H1 (cell line): ENCODE results near the gene GABRD. TPM values are rescaled to one million over a fixed set of nuclear protein-coding genes. Genes with fewer than 3 reads are reported as not detected.

Experiments
- CTCF ChIA-PET: fragments of 300-600 bp; sonication (Branson Sonifier 250); formaldehyde crosslinking; loops from one replicate; lab custom pipeline; 2021; ENCODE audit not compliant: partially characterized antibody; lab: Charles Lee
- POLR2A ChIA-PET: fragments of 300-600 bp; sonication (Branson Sonifier 250); formaldehyde crosslinking; loops from one replicate; lab custom pipeline; 2021; ENCODE audit warnings: inconsistent platforms; ENCODE audit not compliant: partially characterized antibody; lab: Charles Lee
- DNase-seq, 2 experiments: peaks; one replicate each; pipeline versions ENCODE4 v3.0.0 to v3.0.0-alpha.2; 2010 to 2022; ENCODE audit warnings: low spot score in 2 of 2, low read depth in 1 of 2, mixed read lengths in 1 of 2
- FAIRE-seq: peaks from 2 replicates; lab custom pipeline; 2011; peaks lifted over from hg19 to GRCh38; lab: Jason Lieb, UNC
- H2AFZ ChIP-seq: 2 replicates; pipeline ENCODE4 v1.8.1; 2012; ENCODE audit warnings: low read length, inconsistent platforms
- H2AK5ac ChIP-seq: 2 replicates; pipeline ENCODE4 v1.6.1; 2013; ENCODE audit warnings: low read depth, low read length
- H2BK120ac ChIP-seq: replicated peaks from 2 replicates; pipeline ENCODE3; 2013; ENCODE audit warnings: low read depth, low read length, inconsistent platforms
- H2BK12ac ChIP-seq: 2 replicates; pipeline ENCODE4 v1.6.1; 2013; ENCODE audit warnings: low read depth, low read length
- H2BK15ac ChIP-seq: 2 replicates; pipeline ENCODE4 v1.6.1; 2013; ENCODE audit warnings: low read length
- H2BK20ac ChIP-seq: 2 replicates; pipeline ENCODE4 v1.6.1; 2013; ENCODE audit warnings: low read length
- H2BK5ac ChIP-seq: 2 replicates; pipeline ENCODE4 v1.6.1; 2013; ENCODE audit warnings: low read depth, low read length
- H3K14ac ChIP-seq: 2 replicates; pipeline ENCODE4 v1.6.1; 2013; ENCODE audit warnings: inconsistent platforms; ENCODE audit not compliant: insufficient read length
- H3K18ac ChIP-seq: 2 replicates; pipeline ENCODE4 v1.6.1; 2013; ENCODE audit warnings: low read length; ENCODE audit errors: extremely low read depth
- H3K23ac ChIP-seq: 2 replicates; pipeline ENCODE4 v1.6.1; 2013; ENCODE audit warnings: inconsistent platforms; ENCODE audit not compliant: insufficient read length
- H3K23me2 ChIP-seq: 2 replicates; pipeline ENCODE4 v1.6.1; 2013; ENCODE audit warnings: low read depth, low read length
- H3K27ac ChIP-seq: 2 replicates; pipeline ENCODE4 v1.6.1; 2011; ENCODE audit warnings: low read depth, low read length, inconsistent platforms
- H3K27me3 ChIP-seq, 4 experiments: replicated peaks in 1 of 4; 1 replicate in 1 of 4; 2 replicates in 3 of 4; pipeline versions ENCODE4 v1.6.1 to v1.8.1; 2011 to 2013; ENCODE audit warnings: low read length in 3 of 4, mild to moderate bottlenecking in 3 of 4, inconsistent platforms in 2 of 4, mixed read lengths in 2 of 4, moderate library complexity in 1 of 4; ENCODE audit not compliant: control insufficient read depth in 3 of 4, insufficient read depth in 3 of 4; ENCODE audit errors: extremely low read depth in 1 of 4
- H3K36me3 ChIP-seq, 4 experiments: 2 replicates each; pipeline versions ENCODE4 v1.6.1 to v1.8.1; 2011 to 2013; ENCODE audit warnings: mild to moderate bottlenecking in 4 of 4, low read length in 3 of 4, moderate library complexity in 2 of 4, control low read depth in 1 of 4, inconsistent platforms in 1 of 4; ENCODE audit not compliant: insufficient read depth in 4 of 4, control insufficient read depth in 2 of 4
- H3K4ac ChIP-seq: replicated peaks from 2 replicates; pipeline ENCODE3; 2013; ENCODE audit warnings: low read length, low read depth, mixed read lengths, inconsistent platforms; ENCODE audit not compliant: insufficient read length
- H3K4me1 ChIP-seq, 4 experiments: replicated peaks in 1 of 4; 1 replicate in 1 of 4; 2 replicates in 3 of 4; pipeline versions ENCODE4 v1.6.1 to v1.8.1; 2011 to 2013; ENCODE audit warnings: low read length in 3 of 4, inconsistent platforms in 2 of 4, mixed read lengths in 1 of 4; ENCODE audit not compliant: insufficient read depth in 4 of 4, control insufficient read depth in 3 of 4
- H3K4me2 ChIP-seq, 2 experiments: 2 replicates each; pipeline versions ENCODE4 v1.6.1 to v1.8.1; 2011 to 2013; ENCODE audit warnings: low read depth in 2 of 2, low read length in 2 of 2, control low read depth in 1 of 2, inconsistent platforms in 1 of 2, mild to moderate bottlenecking in 1 of 2; ENCODE audit not compliant: insufficient read depth in 1 of 2
- H3K4me3 ChIP-seq, 4 experiments: fragments of 200-600, 300-600 bp in 1 of 4; sonication (generic), shearing (Covaris generic), sonication (Bioruptor Twin) in 1 of 4; 2 replicates each; pipeline versions ENCODE4 v1.5.1 to v1.8.1; 2011 to 2016; ENCODE audit warnings: low read length in 4 of 4, low read depth in 3 of 4, control low read depth in 2 of 4, inconsistent platforms in 2 of 4, mild to moderate bottlenecking in 2 of 4, mixed read lengths in 1 of 4, moderate library complexity in 1 of 4; ENCODE audit not compliant: insufficient read depth in 2 of 4; ENCODE audit errors: extremely low read depth in 1 of 4
- H3K56ac ChIP-seq: replicated peaks from 2 replicates; pipeline ENCODE3; 2013; ENCODE audit warnings: low read depth, mild to moderate bottlenecking, mixed read lengths, low read length, inconsistent platforms; ENCODE audit not compliant: insufficient read length
- H3K79me1 ChIP-seq: 2 replicates; pipeline ENCODE4 v1.6.1; 2013; ENCODE audit warnings: low read depth, low read length, control low read depth
- H3K79me2 ChIP-seq, 2 experiments: 2 replicates each; pipeline versions ENCODE4 v1.6.1 to v1.8.1; 2012 to 2013; ENCODE audit warnings: low read length in 2 of 2, mild to moderate bottlenecking in 2 of 2, inconsistent platforms in 1 of 2; ENCODE audit not compliant: insufficient read depth in 2 of 2, control insufficient read depth in 1 of 2
- H3K9ac ChIP-seq, 4 experiments: replicated peaks in 1 of 4; 1 replicate in 1 of 4; 2 replicates in 3 of 4; pipeline versions ENCODE4 v1.6.1 to v1.8.1; 2011 to 2013; ENCODE audit warnings: low read depth in 3 of 4, low read length in 3 of 4, control low read depth in 2 of 4, mild to moderate bottlenecking in 2 of 4, moderate library complexity in 2 of 4, inconsistent platforms in 1 of 4; ENCODE audit errors: extremely low read depth in 1 of 4
- H3K9me3 ChIP-seq, 2 experiments: 2 replicates each; pipeline versions ENCODE4 v1.6.1 to v1.8.1; 2012 to 2013; ENCODE audit warnings: mild to moderate bottlenecking in 2 of 2, moderate library complexity in 2 of 2, control low read depth in 1 of 2, inconsistent platforms in 1 of 2, low read depth in 1 of 2, low read length in 1 of 2, mixed read lengths in 1 of 2; ENCODE audit not compliant: insufficient read depth in 2 of 2
- H4K20me1 ChIP-seq, 2 experiments: replicated peaks in 1 of 2; 2 replicates each; pipeline versions ENCODE3 to v1.8.1; 2011 to 2013; ENCODE audit warnings: inconsistent platforms in 2 of 2, low read length in 2 of 2, mild to moderate bottlenecking in 1 of 2; ENCODE audit not compliant: insufficient read depth in 2 of 2, control insufficient read depth in 1 of 2
- H4K5ac ChIP-seq: 2 replicates; pipeline ENCODE4 v1.6.1; 2013; ENCODE audit warnings: low read length, low read depth, mixed read lengths, inconsistent platforms; ENCODE audit not compliant: insufficient read length
- H4K8ac ChIP-seq: 2 replicates; pipeline ENCODE4 v1.8.0; 2013; ENCODE audit warnings: mild to moderate bottlenecking, moderate library complexity, low read length, inconsistent platforms; ENCODE audit not compliant: insufficient read depth; ENCODE audit errors: extremely low read depth
- H4K91ac ChIP-seq: replicated peaks from 2 replicates; pipeline ENCODE3; 2013; ENCODE audit warnings: low read length, mixed read lengths, inconsistent platforms; ENCODE audit not compliant: insufficient read length
- BCL11A ChIP-seq, 2 experiments: IDR thresholded peaks; one replicate each; pipeline ENCODE4 v1.6.1; 2011; ENCODE audit warnings: low read depth in 2 of 2, low read length in 2 of 2, mild to moderate bottlenecking in 2 of 2
- E2F6 ChIP-seq: IDR thresholded peaks from 2 replicates; pipeline ENCODE4 v1.6.1; 2012; ENCODE audit warnings: inconsistent platforms
- EZH2 ChIP-seq: fragments of 200-600 bp; sonication (generic); IDR thresholded peaks from 2 replicates; pipeline ENCODE4 v1.7.1; 2012; ENCODE audit warnings: low read depth, mild to moderate bottlenecking, moderate library complexity, low read length, inconsistent platforms; ENCODE audit not compliant: severe bottlenecking
- GTF2F1 ChIP-seq: IDR thresholded peaks from 2 replicates; pipeline ENCODE4 v1.6.1; 2012; ENCODE audit warnings: low read depth, low read length, improper control_type of control experiment, borderline replicate concordance
- MAX ChIP-seq: IDR thresholded peaks from 2 replicates; pipeline ENCODE4 v1.6.1; 2012; ENCODE audit warnings: inconsistent platforms
- NANOG ChIP-seq: IDR thresholded peaks from 2 replicates; pipeline ENCODE4 v1.6.1; 2011; ENCODE audit warnings: low read length, low read depth, mild to moderate bottlenecking, inconsistent platforms; ENCODE audit not compliant: insufficient read depth, poor library complexity, severe bottlenecking
- RBBP5 ChIP-seq: IDR thresholded peaks from 2 replicates; pipeline ENCODE4 v1.7.1; 2012; ENCODE audit warnings: low read depth, mild to moderate bottlenecking, inconsistent platforms, low read length, moderate library complexity, borderline replicate concordance
- RFX5 ChIP-seq: IDR thresholded peaks from 2 replicates; pipeline ENCODE4 v1.6.1; 2011; ENCODE audit warnings: low read depth, low read length, improper control_type of control experiment, borderline replicate concordance
- RXRA ChIP-seq: IDR thresholded peaks from 2 replicates; pipeline ENCODE4 v1.6.1; 2011; ENCODE audit warnings: low read depth, mild to moderate bottlenecking, low read length, moderate library complexity; ENCODE audit not compliant: insufficient read depth
- SAP30 ChIP-seq: fragments of 300-600 bp; sonication (generic); IDR thresholded peaks from 2 replicates; pipeline ENCODE4 v1.7.1; 2012; ENCODE audit warnings: low read length, moderate library complexity, mild to moderate bottlenecking, inconsistent platforms; ENCODE audit not compliant: insufficient read depth, insufficient replicate concordance
- WGBS, 2 experiments: shearing (Covaris generic) in 1 of 2; methylation state at CpG; one replicate each; pipeline versions ENCODE4 v1.1.6 to v1.1.7; 2013 to 2015; ENCODE audit warnings: low lambda C conversion rate in 2 of 2, mixed read lengths in 2 of 2, inconsistent platforms in 1 of 2, low coverage in 1 of 2, missing lambda C conversion rate in 1 of 2; ENCODE audit not compliant: insufficient replicate concordance in 2 of 2, insufficient coverage in 1 of 2, insufficient read length in 1 of 2; ENCODE audit errors: extremely low coverage in 1 of 2, missing lambda C conversion rate in 1 of 2; 5-methylcytosine and 5-hydroxymethylcytosine counted together
- polyA plus RNA-seq, 7 experiments: library from polyadenylated mRNA; depleted of rRNA in 3 of 7; stranded (reverse) in 5 of 7; unstranded in 2 of 7; fragments of >200 nt in 5 of 7; fragments of 200-250 nt in 2 of 7; gene quantifications; 1 replicate in 5 of 7; 2 replicates in 1 of 7; 4 replicates in 1 of 7; pipeline versions ENCODE4 v1.2.1 to v1.2.3, GENCODE V29; 2011 to 2013; ENCODE audit warnings: missing spikeins in 2 of 7, mixed read lengths in 2 of 7
- total RNA-seq: library from RNA; stranded (reverse); fragmentation: NEBNext Ultra II Directional; extraction: Animal tissue kit (Norgen Biotek cat#: 25700); gene quantifications from 2 replicates; pipeline ENCODE4 v1.2.1, GENCODE V29; 2021

GABRD gene
- total and polyA plus RNA-seq, 2 of the 8 experiments (the other 6 are each of a cell fraction or from before 2014, with no cell fraction given), result 1.8 to 3.0 TPM

- Histone ChIP-seq H4K5ac (no peak overlapping the region), H3K79me2 (no peaks in the 10 kb centered on the region), H2BK120ac (no peak overlapping the region), H2BK15ac (peak overlapping the region; percentile 46; the same call in 1 of the 2 replicates), H3K14ac (no peak overlapping the region), H3K4me2 (no peak overlapping the region), H2AK5ac (no peak overlapping the region), H3K9ac (no peak overlapping the region), H3K79me1 (no peaks in the 10 kb centered on the region), H4K20me1 (no peaks in the 10 kb centered on the region), H3K23ac (no peak overlapping the region), H4K8ac (no peak overlapping the region; the same call in 1 of the 2 replicates), H3K18ac (no peak overlapping the region), H3K9me3 (peaks cover 4 to 7% of the 10 kb centered on the region in 2 experiments; a peak in 2 of 4 replicates), H3K4ac (no peak overlapping the region), H4K91ac (no peak overlapping the region), H3K23me2 (no peaks in the 10 kb centered on the region), H3K27ac (no peak overlapping the region), H3K56ac (no peak overlapping the region), H3K27me3 (no peaks in the 10 kb centered on the region), H2BK20ac (no peak overlapping the region), H2BK12ac (no peak overlapping the region), H2BK5ac (no peak overlapping the region), H2AFZ (no peak overlapping the region), H3K36me3 (no peaks in the 10 kb centered on the region), H3K4me1 (peaks cover 0 to 3% (median 0%) of the 10 kb centered on the region in 4 experiments; a peak in 2 of 7 replicates), H3K4me3 (no peak overlapping the region)
- 92% methylated on average over 33 of the region's 36 CpGs; no CpG with 5 or more reads in 1 of the 2 experiments for WGBS, 2 experiments
- ChIA-PET CTCF (interaction anchor here (1.2 to 4.6 kb wide), 3 partner anchors 23 to 62 kb away, joined by 3 to 21 read pairs (median 14); no protein-coding TSS in a partner anchor), POLR2A (no interaction called here)
- DNase-seq (no peak), FAIRE-seq (no peak)
- TF ChIP-seq GTF2F1 (no peak), E2F6 (no peak), RXRA (no peak), RBBP5 (no peak), SAP30 (no peak), EZH2 (no peak), NANOG (no peak), MAX (no peak), RFX5 (no peak), BCL11A (IDR thresholded peaks at IDR 0.05; ENCODE audit: low read depth in 2 of 2, low read length in 2 of 2) (no peak)
These were observed 36.5 kb upstream of the GABRD start for GRCh38 chr1:1982379-1983232.
